Stomach (tissue), 4 donors: ENCODE results near the gene MAJIN.

Experiments
- CTCF ChIP-seq, 7 experiments: fragments of 450-650 bp in 4 of 7; fragments of 200-600 bp in 3 of 7; sonication (generic) in 3 of 7; IDR thresholded peaks; one replicate each; pipeline ENCODE4 v1.5.1; 2016 to 2019; ENCODE audit warnings: antibody characterized with exemption in 7 of 7, control low read depth in 2 of 7, mild to moderate bottlenecking in 1 of 7
- EP300 ChIP-seq: sonication (generic); formaldehyde crosslinking; IDR thresholded peaks from one replicate; pipeline ENCODE4 v1.6.1; 2017; ENCODE audit warnings: antibody characterized with exemption
- POLR2A ChIP-seq, 4 donors: fragments of 450-650 bp; IDR thresholded peaks; one replicate each; pipeline ENCODE4 v1.6.1; 2016; ENCODE audit warnings: antibody characterized with exemption in 4 of 4, control low read depth in 2 of 4, mild to moderate bottlenecking in 1 of 4, moderate library complexity in 1 of 4

- TF ChIP-seq POLR2A (IDR thresholded peaks at IDR 0.05) = no peak
- TF ChIP-seq CTCF (IDR thresholded peaks at IDR 0.05) = no peak
- no peak for TF ChIP-seq EP300
Observed at GRCh38 chr11:64921384-64921783, 50.5 kb downstream of the MAJIN start.
